ENCODE results near the gene ABHD3. TPM values are rescaled to one million over a fixed set of nuclear protein-coding genes. Genes with fewer than 3 reads are reported as not detected.
"Not testable (repeated sequence)": the region's sequence is repeated elsewhere in the genome, so short reads cannot be mapped to it uniquely, and the experiment has no call there.

The ABHD3 gene
- total RNA-seq, 2 donors from 2014 or later: 14.2 to 24.5 TPM

DNA sequence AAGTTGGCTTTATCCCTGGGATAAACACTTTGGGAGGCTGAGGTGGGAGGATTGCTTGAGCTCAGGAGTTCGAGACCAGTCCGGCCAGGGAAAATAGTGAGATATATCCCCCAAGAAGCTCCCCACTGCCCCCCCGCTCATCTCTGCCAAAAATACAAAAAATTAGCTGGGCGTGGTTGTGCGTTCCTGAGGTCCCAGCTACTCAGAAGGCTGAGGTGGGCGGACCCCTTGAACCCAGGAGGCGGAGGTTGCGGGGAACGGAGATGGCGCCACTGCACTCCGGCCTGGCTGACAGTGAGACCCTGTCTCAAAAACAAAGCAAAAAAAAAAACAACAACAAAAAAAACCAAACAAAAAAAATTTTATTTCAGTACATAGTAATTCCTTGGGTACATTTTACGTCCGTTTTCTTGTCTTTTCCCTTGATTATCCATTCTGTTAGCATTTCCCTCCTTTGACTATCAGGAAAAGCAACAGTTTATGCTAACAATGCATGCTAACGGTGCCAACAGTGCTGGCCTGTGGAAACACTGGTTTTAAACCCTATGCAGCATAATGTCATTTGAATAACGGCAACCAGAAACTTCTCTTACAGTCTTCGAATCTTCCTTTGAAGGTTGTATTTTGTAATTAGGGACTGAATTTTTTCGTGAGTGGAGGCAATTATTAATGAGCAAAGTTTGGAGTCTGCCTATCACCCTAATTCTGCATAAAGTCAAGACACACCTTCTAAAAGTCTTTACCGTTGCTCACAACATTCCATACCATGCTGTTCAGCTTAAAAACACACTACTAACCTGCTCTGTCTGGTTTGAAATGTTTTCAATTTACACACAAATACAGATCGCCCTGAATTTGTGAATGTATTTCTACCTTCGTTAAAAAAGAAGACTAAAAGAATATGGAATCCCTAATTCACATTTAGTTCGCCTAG lies 35.3 kb upstream of the ABHD3 start:
- Histone ChIP-seq H3K27ac (ENCODE audit: low read depth, low read length) (peak overlapping the region; percentile 59), H3K4me3 (ENCODE audit: low read length) (peak overlapping the region; percentile 99), H3K9ac (ENCODE audit: extremely low read depth, low read length, poor library complexity, severe bottlenecking) (no peak overlapping the region), H3K36me3 (ENCODE audit: control insufficient read depth, insufficient read depth, low read length) (no peaks in the 10 kb centered on the region), H3K4me1 (ENCODE audit: control insufficient read depth, insufficient read depth, low read length) (no peaks in the 10 kb centered on the region), H3K9me3 (ENCODE audit: control insufficient read depth, low read length) (no peaks in the 10 kb centered on the region), H3K27me3 (ENCODE audit: control insufficient read depth, insufficient read depth, low read length, poor library complexity, severe bottlenecking) (no peaks in the 10 kb centered on the region)
- TF ChIP-seq, protein P1, sequence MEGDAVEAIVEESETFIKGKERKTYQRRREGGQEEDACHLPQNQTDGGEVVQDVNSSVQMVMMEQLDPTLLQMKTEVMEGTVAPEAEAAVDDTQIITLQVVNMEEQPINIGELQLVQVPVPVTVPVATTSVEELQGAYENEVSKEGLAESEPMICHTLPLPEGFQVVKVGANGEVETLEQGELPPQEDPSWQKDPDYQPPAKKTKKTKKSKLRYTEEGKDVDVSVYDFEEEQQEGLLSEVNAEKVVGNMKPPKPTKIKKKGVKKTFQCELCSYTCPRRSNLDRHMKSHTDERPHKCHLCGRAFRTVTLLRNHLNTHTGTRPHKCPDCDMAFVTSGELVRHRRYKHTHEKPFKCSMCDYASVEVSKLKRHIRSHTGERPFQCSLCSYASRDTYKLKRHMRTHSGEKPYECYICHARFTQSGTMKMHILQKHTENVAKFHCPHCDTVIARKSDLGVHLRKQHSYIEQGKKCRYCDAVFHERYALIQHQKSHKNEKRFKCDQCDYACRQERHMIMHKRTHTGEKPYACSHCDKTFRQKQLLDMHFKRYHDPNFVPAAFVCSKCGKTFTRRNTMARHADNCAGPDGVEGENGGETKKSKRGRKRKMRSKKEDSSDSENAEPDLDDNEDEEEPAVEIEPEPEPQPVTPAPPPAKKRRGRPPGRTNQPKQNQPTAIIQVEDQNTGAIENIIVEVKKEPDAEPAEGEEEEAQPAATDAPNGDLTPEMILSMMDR (conservative IDR thresholded peaks at IDR 0.05): no peak
- peaks cover 25% of the 10 kb centered on the region for H3K9me3 Mint-ChIP-seq
- H3K4me1 Mint-ChIP-seq: peaks cover 15% of the 10 kb centered on the region
- peak; percentile 64 for DNase-seq
- peaks cover 10% of the 10 kb centered on the region for H3K36me3 Mint-ChIP-seq (ENCODE audit: low read depth)
- peak overlapping the region; percentile 83 for H3K4me3 Mint-ChIP-seq
- WGBS, 2 experiments (ENCODE audit: insufficient coverage in 1 of 2, insufficient read length in 1 of 2): 67 to 74% methylated on average over 17 to 21 of the region's 21 CpGs
- peaks cover 3% of the 10 kb centered on the region for H3K27me3 Mint-ChIP-seq (ENCODE audit: insufficient read depth)
- H3K27ac Mint-ChIP-seq: peak overlapping the region; percentile 84

DNA sequence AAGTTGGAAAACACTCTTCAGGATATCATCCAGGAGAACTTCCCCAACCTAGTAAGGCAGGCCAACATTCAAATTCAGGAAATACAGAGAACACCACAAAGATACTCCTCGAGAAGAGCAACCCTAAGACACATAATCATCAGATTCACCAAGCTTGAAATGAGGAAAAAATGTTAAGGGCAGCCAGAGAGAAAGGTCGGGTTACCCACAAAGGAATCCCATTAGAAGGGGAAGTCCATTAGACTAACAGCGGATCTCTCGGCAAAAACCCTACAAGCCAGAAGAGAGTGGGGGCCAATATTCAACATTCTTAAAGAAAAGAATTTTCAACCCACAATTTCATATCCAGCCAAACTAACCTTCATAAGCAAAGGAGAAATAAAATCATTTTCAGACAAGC lies 32.4 kb upstream of the ABHD3 start:
- not testable (repeated sequence) for H3K36me3 ChIP-seq (ENCODE audit: control insufficient read depth, insufficient read depth, low read length); H3K27me3 ChIP-seq (ENCODE audit: control insufficient read depth, insufficient read depth, low read length, poor library complexity, severe bottlenecking); H3K4me1 ChIP-seq (ENCODE audit: control insufficient read depth, insufficient read depth, low read length); H3K27ac Mint-ChIP-seq; H3K4me1 Mint-ChIP-seq; H3K27me3 Mint-ChIP-seq (ENCODE audit: insufficient read depth); H3K27ac ChIP-seq (ENCODE audit: low read depth, low read length); H3K36me3 Mint-ChIP-seq (ENCODE audit: low read depth); H3K9ac ChIP-seq (ENCODE audit: extremely low read depth, low read length, poor library complexity, severe bottlenecking); H3K4me3 ChIP-seq (ENCODE audit: low read length); H3K4me3 Mint-ChIP-seq; DNase-seq; H3K9me3 ChIP-seq (ENCODE audit: control insufficient read depth, low read length)
- 93% methylated on average over 4 of the region's 4 CpGs; no CpG with 5 or more reads in 1 of the 2 experiments for WGBS, 2 experiments (ENCODE audit: insufficient coverage in 1 of 2, insufficient read length in 1 of 2)
- peaks cover 31% of the 10 kb centered on the region for H3K9me3 Mint-ChIP-seq

DNA sequence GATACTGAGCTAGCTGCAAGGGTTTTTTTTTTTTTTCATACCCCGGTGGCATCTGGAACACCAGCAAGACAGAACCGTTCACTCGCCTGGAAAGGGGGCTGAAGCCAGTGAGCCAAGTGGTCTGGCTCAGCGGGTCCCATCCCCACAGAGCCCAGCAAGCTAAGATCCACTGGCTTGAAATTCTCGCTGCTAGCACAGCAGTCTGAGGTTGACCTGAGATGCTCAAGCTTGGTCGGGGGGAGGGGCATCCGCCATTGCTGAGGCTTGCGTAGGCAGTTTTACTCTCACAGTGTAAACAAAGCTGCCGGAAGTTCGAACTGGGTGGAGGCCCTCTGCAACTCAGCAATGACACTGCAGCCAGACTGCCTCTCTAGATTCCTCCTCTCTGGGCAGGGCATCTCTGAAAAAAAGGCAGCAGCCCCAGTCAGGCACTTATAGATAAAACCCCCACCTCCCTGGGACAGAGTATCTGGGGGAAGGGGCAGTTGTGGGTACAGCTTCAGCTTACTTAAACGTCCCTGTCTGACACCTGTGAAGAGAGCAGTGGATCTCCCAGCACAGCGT lies 31.0 kb upstream of the ABHD3 start:
- H3K27ac Mint-ChIP-seq: peak overlapping the region; percentile 80
- no peak overlapping the region for H3K27ac ChIP-seq (ENCODE audit: low read depth, low read length)
- TF ChIP-seq, protein P1 (conservative IDR thresholded peaks at IDR 0.05): no peak

More for the DNA sequence above, 31.0 kb upstream of the ABHD3 start:
- Histone ChIP-seq H3K27me3 (ENCODE audit: control insufficient read depth, insufficient read depth, low read length, poor library complexity, severe bottlenecking) (no peaks in the 10 kb centered on the region), H3K9ac (ENCODE audit: extremely low read depth, low read length, poor library complexity, severe bottlenecking) (no peak overlapping the region), H3K4me3 (ENCODE audit: low read length) (no peak overlapping the region), H3K36me3 (ENCODE audit: control insufficient read depth, insufficient read depth, low read length) (no peaks in the 10 kb centered on the region), H3K9me3 (ENCODE audit: control insufficient read depth, low read length) (no peaks in the 10 kb centered on the region), H3K4me1 (ENCODE audit: control insufficient read depth, insufficient read depth, low read length) (no peaks in the 10 kb centered on the region)
- Mint-ChIP-seq H3K4me1 (peaks cover 5% of the 10 kb centered on the region), H3K9me3 (peaks cover 31% of the 10 kb centered on the region), H3K4me3 (no peak overlapping the region), H3K27me3 (ENCODE audit: insufficient read depth) (peaks cover 8% of the 10 kb centered on the region), H3K36me3 (ENCODE audit: low read depth) (peaks cover 6% of the 10 kb centered on the region)
- peak; percentile 85 for DNase-seq
- WGBS, 2 experiments (ENCODE audit: insufficient coverage in 1 of 2, insufficient read length in 1 of 2): 67 to 77% methylated on average over 12 of the region's 12 CpGs

Measured in endodermal cell (in vitro differentiated cells).